HepG2 (cell line): ENCODE results near the gene PSMD2. TPM values are rescaled to one million over a fixed set of nuclear protein-coding genes. Genes with fewer than 3 reads are reported as not detected.

ENCODE experiments used
- AHR ChIP-seq: IDR thresholded peaks from 2 replicates; pipeline ENCODE4 v1.6.1; 2018; ENCODE audit warnings: missing genetic modification reagents, missing compliant biosample characterization
- ARNT2 ChIP-seq: sonication (generic); formaldehyde crosslinking; IDR thresholded peaks from 2 replicates; pipeline ENCODE4 v1.8.0; 2022; ENCODE audit warnings: mild to moderate bottlenecking, low read depth, missing genetic modification reagents, moderate library complexity
- ATF4 ChIP-seq, 2 experiments: fragments of 450-650 bp in 1 of 2; sonication (generic) in 1 of 2; formaldehyde crosslinking; IDR thresholded peaks; 2 replicates each; pipeline versions ENCODE4 v1.5.0 to v1.8.0; 2020 to 2022; ENCODE audit warnings: mild to moderate bottlenecking in 1 of 2, missing genetic modification reagents in 1 of 2
- BCL3 ChIP-seq: sonication (generic); formaldehyde crosslinking; IDR thresholded peaks from 2 replicates; pipeline ENCODE4 v1.5.1; 2020; ENCODE audit warnings: mild to moderate bottlenecking, missing genetic modification reagents, moderate library complexity
- BCL6 ChIP-seq: IDR thresholded peaks from 2 replicates; pipeline ENCODE4 v1.6.1; 2016; ENCODE audit warnings: missing genetic modification reagents, missing compliant biosample characterization
- BRD4 ChIP-seq: sonication (generic); formaldehyde crosslinking; IDR thresholded peaks from 2 replicates; pipeline ENCODE4 v1.4.0; 2020; ENCODE audit warnings: missing genetic modification reagents
- CHCHD3 ChIP-seq: sonication (generic); formaldehyde crosslinking; IDR thresholded peaks from 2 replicates; pipeline ENCODE4 v1.8.0; 2022; ENCODE audit warnings: mild to moderate bottlenecking, missing genetic modification reagents, moderate library complexity
- CREM ChIP-seq, 2 experiments: sonication (generic) in 1 of 2; formaldehyde crosslinking in 1 of 2; IDR thresholded peaks; 2 replicates each; pipeline versions ENCODE4 v1.4.0 to v1.6.1; 2016 to 2020; ENCODE audit warnings: antibody characterized with exemption in 1 of 2, mild to moderate bottlenecking in 1 of 2, missing genetic modification reagents in 1 of 2
- DNMT1 ChIP-seq: sonication (generic); formaldehyde crosslinking; IDR thresholded peaks from 2 replicates; pipeline ENCODE4 v1.5.1; 2020; ENCODE audit warnings: mild to moderate bottlenecking, missing genetic modification reagents
- GMEB2 ChIP-seq: IDR thresholded peaks from 2 replicates; pipeline ENCODE4 v1.6.1; 2016; ENCODE audit warnings: missing biosample characterization, missing genetic modification reagents, low read depth
- HMGA1 ChIP-seq: sonication (generic); formaldehyde crosslinking; conservative IDR thresholded peaks from 2 replicates; pipeline ENCODE4 v1.4.0; 2020; ENCODE audit warnings: missing genetic modification reagents
- HOXD1 ChIP-seq: sonication (generic); formaldehyde crosslinking; IDR thresholded peaks from 2 replicates; pipeline ENCODE4 v1.5.0; 2020; ENCODE audit warnings: missing genetic modification reagents
- IRF2 ChIP-seq: IDR thresholded peaks from 2 replicates; pipeline ENCODE4 v1.6.1; 2018; ENCODE audit warnings: missing genetic modification reagents, missing compliant biosample characterization
- NONO ChIP-seq, 2 experiments: fragments of 450-650 bp in 1 of 2; sonication (generic) in 1 of 2; formaldehyde crosslinking in 1 of 2; IDR thresholded peaks in 1 of 2; conservative IDR thresholded peaks in 1 of 2; 2 replicates each; pipeline versions ENCODE4 v1.6.1 to v1.8.0; 2017 to 2022; ENCODE audit warnings: mild to moderate bottlenecking in 1 of 2, missing genetic modification reagents in 1 of 2, moderate library complexity in 1 of 2
- PAWR ChIP-seq: sonication (generic); formaldehyde crosslinking; IDR thresholded peaks from 2 replicates; pipeline ENCODE4 v1.4.0; 2020; ENCODE audit warnings: missing genetic modification reagents, mild to moderate bottlenecking, borderline replicate concordance
- RBM39 ChIP-seq: fragments of 200-400 bp; formaldehyde crosslinking; IDR thresholded peaks from one replicate; pipeline ENCODE4 v1.6.1; 2018; ENCODE audit warnings: antibody characterized with exemption, mild to moderate bottlenecking, low read depth, low read length; ENCODE audit not compliant: poor library complexity, severe bottlenecking
- SMARCC2 ChIP-seq: fragments of 450-650 bp; IDR thresholded peaks from 2 replicates; pipeline ENCODE4 v1.6.1; 2017; ENCODE audit warnings: antibody characterized with exemption, mild to moderate bottlenecking
- SPEN ChIP-seq: sonication (generic); formaldehyde crosslinking; IDR thresholded peaks from 2 replicates; pipeline ENCODE4 v1.5.1; 2020; ENCODE audit warnings: low read depth, mild to moderate bottlenecking, missing genetic modification reagents
- SYNCRIP ChIP-seq: fragments of 200-400 bp; formaldehyde crosslinking; IDR thresholded peaks from 2 replicates; pipeline ENCODE4 v1.6.1; 2018; ENCODE audit warnings: mild to moderate bottlenecking, low read depth, low read length; ENCODE audit not compliant: insufficient read depth
- TFE3 ChIP-seq: IDR thresholded peaks from 2 replicates; pipeline ENCODE4 v1.6.1; 2016
- ZC3H4 ChIP-seq: sonication (generic); formaldehyde crosslinking; IDR thresholded peaks from 2 replicates; pipeline ENCODE4 v1.4.0; 2020; ENCODE audit warnings: missing genetic modification reagents, borderline replicate concordance
- ZNF484 ChIP-seq: sonication (generic); formaldehyde crosslinking; IDR thresholded peaks from 2 replicates; pipeline ENCODE4 v1.5.1; 2020; ENCODE audit warnings: mild to moderate bottlenecking, low read depth, missing genetic modification reagents, borderline replicate concordance
- ZNF572 ChIP-seq: sonication (generic); formaldehyde crosslinking; IDR thresholded peaks from 2 replicates; pipeline ENCODE4 v1.5.1; 2020; ENCODE audit warnings: mild to moderate bottlenecking, missing genetic modification reagents
- ZNF775 ChIP-seq: sonication (generic); formaldehyde crosslinking; IDR thresholded peaks from 2 replicates; pipeline ENCODE4 v1.4.0; 2020; ENCODE audit warnings: missing genetic modification reagents, mild to moderate bottlenecking, moderate library complexity, borderline replicate concordance
- ZNF83 ChIP-seq: sonication (generic); formaldehyde crosslinking; IDR thresholded peaks from 2 replicates; pipeline ENCODE4 v1.4.0; 2020; ENCODE audit warnings: missing genetic modification reagents, mild to moderate bottlenecking, borderline replicate concordance
- polyA plus RNA-seq, 8 experiments: library from polyadenylated mRNA; depleted of rRNA in 3 of 8; stranded (reverse) in 7 of 8; unstranded in 1 of 8; fragments of >200 nt; fragmentation: Illumina TruSeq in 4 of 8; extraction: Trizol in 4 of 8; gene quantifications; 2 replicates each; pipeline versions ENCODE4 v1.2.1 to v1.2.3, GENCODE V29; 2011 to 2016; ENCODE audit warnings: low read depth in 4 of 8, missing spikeins in 1 of 8, mixed read lengths in 1 of 8; ENCODE audit not compliant: insufficient read depth in 1 of 8
- total RNA-seq, 5 experiments: library from RNA; depleted of rRNA; stranded (reverse); fragments of >200 nt; fragmentation: Illumina TruSeq; extraction: Trizol; gene quantifications; 2 replicates each; pipeline ENCODE4 v1.2.3, GENCODE V29; 2016; ENCODE audit warnings: low read depth in 1 of 5

The PSMD2 gene
- total and polyA plus RNA-seq, 2 of the 13 experiments (the other 11 are each of a cell fraction or from before 2014, with no cell fraction given): 125 to 200 TPM

- TF ChIP-seq TFE3 (CRISPR knock-in tag) (peak; percentile 83), CREM (IDR thresholded peaks at IDR 0.05) (0 out of 2 replicates have a peak, but pooled peaks have one; percentile 31), CREM (CRISPR knock-in tag; IDR thresholded peaks at IDR 0.05) (no peak), AHR (CRISPR knock-in tag) (no peak), ATF4 (CRISPR knock-in tag; IDR thresholded peaks at IDR 0.05) (no peak), NONO (IDR thresholded peaks at IDR 0.05) (no peak), NONO (CRISPR knock-in tag; conservative IDR thresholded peaks at IDR 0.05) (no peak), ZNF775 (CRISPR knock-in tag) (no peak), ARNT2 (peak; percentile 36; the same call in 1 of the 2 replicates), ZNF83 (CRISPR knock-in tag) (no peak), CHCHD3 (CRISPR knock-in tag) (no peak), HOXD1 (CRISPR knock-in tag) (no peak), BCL3 (no peak), BCL6 (peak; percentile 17; the same call in 1 of the 2 replicates), RBM39 (peak; percentile 29), GMEB2 (CRISPR knock-in tag) (no peak), SMARCC2 (no peak), HMGA1 (CRISPR knock-in tag) (no peak), IRF2 (CRISPR knock-in tag) (peak; percentile 45), ZNF484 (CRISPR knock-in tag) (no peak), BRD4 (peak; percentile 57; the same call in 1 of the 2 replicates), DNMT1 (CRISPR knock-in tag) (no peak), PAWR (CRISPR knock-in tag) (no peak), ZC3H4 (CRISPR knock-in tag) (no peak), ZNF572 (CRISPR knock-in tag) (no peak), SYNCRIP (no peak), SPEN (CRISPR knock-in tag) (peak; percentile 40)
Observed at GRCh38 chr3:184249412-184250166, 49.5 kb upstream of the PSMD2 start, which contains the start of gene EEF1AKMT4 (continued).
